GM12878 (cell line): ENCODE data around the gene APBA3. TPM values are rescaled to one million over a fixed set of nuclear protein-coding genes. Genes with fewer than 3 reads are reported as not detected.

Experiments used
- ATAC-seq: fragments of 200-7000 bp; cut with Tn5 transposase; 3 replicates; pipeline ENCODE4 v1.9.1; 2020; ENCODE audit warnings: mild to moderate bottlenecking, moderate library complexity
- BruUV-seq: library from RNA; stranded (reverse); fragments of 400-500 nt; replicated peaks from 2 replicates; lab custom pipeline; 2021; lab: Mats Ljungman, UMichigan
- CTCF ChIA-PET: fragments of 300-600 bp; sonication (Branson Sonifier 250); formaldehyde crosslinking; extraction: SDS; loops from one replicate; lab custom pipeline; 2021; ENCODE audit warnings: inconsistent platforms; lab: Yijun Ruan, JAX
- POLR2A ChIA-PET: fragments of 350-600 bp; formaldehyde crosslinking; extraction: SDS; loops from one replicate; lab custom pipeline; 2021; ENCODE audit warnings: inconsistent platforms; lab: Charles Lee
- RAD21 ChIA-PET: fragments of 300-600 bp; sonication (Branson Sonifier 250); formaldehyde crosslinking; loops from one replicate; lab custom pipeline; 2023; ENCODE audit warnings: antibody characterized with exemption; ENCODE audit not compliant: unreplicated experiment; lab: Charles Lee
- SMC1A ChIA-PET: fragments of 300-600 bp; sonication (Branson Sonifier 250); formaldehyde crosslinking; loops from one replicate; lab custom pipeline; 2023; ENCODE audit not compliant: unreplicated experiment, uncharacterized antibody; lab: Charles Lee
- DNase-seq: peaks from one replicate; pipeline ENCODE4 v3.0.0-alpha.2; 2011; ENCODE audit warnings: low read depth, low spot score
- FAIRE-seq: peaks from 3 replicates; lab custom pipeline; 2011; peaks lifted over from hg19 to GRCh38; lab: Jason Lieb, UNC
- H2AFZ ChIP-seq: 2 replicates; pipeline ENCODE4 v1.6.0; 2011; ENCODE audit warnings: low read depth, low read length, control low read depth; ENCODE audit not compliant: control insufficient read depth
- H3K27ac ChIP-seq: 2 replicates; pipeline ENCODE4 v1.5.1; 2011; ENCODE audit warnings: control low read depth; ENCODE audit not compliant: control insufficient read depth, insufficient read depth
- H3K27me3 ChIP-seq, 2 experiments: replicated peaks in 1 of 2; 2 replicates each; pipeline versions ENCODE4 v1.6.0 to v1.6.1; 2011; ENCODE audit warnings: low read length in 1 of 2; ENCODE audit not compliant: control insufficient read depth in 2 of 2, insufficient read depth in 2 of 2
- H3K36me3 ChIP-seq, 2 experiments: 2 replicates each; pipeline ENCODE4 v1.5.1; 2011; ENCODE audit warnings: low read length in 1 of 2; ENCODE audit not compliant: control insufficient read depth in 2 of 2, insufficient read depth in 2 of 2
- H3K4me1 ChIP-seq: 2 replicates; pipeline ENCODE4 v1.6.1; 2011; ENCODE audit warnings: mild to moderate bottlenecking, low read length, moderate library complexity, mixed read lengths; ENCODE audit not compliant: control insufficient read depth, insufficient read depth
- H3K4me2 ChIP-seq: 2 replicates; pipeline ENCODE4 v1.6.0; 2011; ENCODE audit warnings: control low read depth; ENCODE audit not compliant: control insufficient read depth, insufficient read depth
- H3K4me3 ChIP-seq: fragments of 200-600 bp; sonication (generic); 2 replicates; pipeline ENCODE4 v1.5.1; 2016
- H3K79me2 ChIP-seq: 2 replicates; pipeline ENCODE4 v1.6.0; 2011; ENCODE audit warnings: low read length; ENCODE audit not compliant: control insufficient read depth, insufficient read depth
- H3K9ac ChIP-seq: 2 replicates; pipeline ENCODE4 v1.8.0; 2011; ENCODE audit warnings: low read length, control low read depth, mixed read lengths; ENCODE audit not compliant: control insufficient read depth, insufficient read depth
- H3K9me3 ChIP-seq: replicated peaks from 3 replicates; pipeline ENCODE4 v1.5.1; 2011; ENCODE audit warnings: mild to moderate bottlenecking, low read length; ENCODE audit not compliant: control insufficient read depth, insufficient read depth
- H4K20me1 ChIP-seq: 2 replicates; pipeline ENCODE4 v1.6.0; 2011; ENCODE audit not compliant: control insufficient read depth, insufficient read depth
- CHD1 ChIP-seq: IDR thresholded peaks from 2 replicates; pipeline ENCODE4 v1.6.1; 2012; ENCODE audit warnings: low read depth, low read length, improper control_type of control experiment
- KDM1A ChIP-seq: fragments of 200-600 bp; sonication (generic); IDR thresholded peaks from 2 replicates; pipeline ENCODE4 v1.6.1; 2016; ENCODE audit warnings: borderline replicate concordance
- MTA3 ChIP-seq: IDR thresholded peaks from 2 replicates; pipeline ENCODE4 v1.6.1; 2012; ENCODE audit warnings: low read length, inconsistent platforms, borderline replicate concordance
- NFIC ChIP-seq: IDR thresholded peaks from 2 replicates; pipeline ENCODE4 v1.6.1; 2012; ENCODE audit warnings: low read depth, mild to moderate bottlenecking, inconsistent platforms, low read length, moderate library complexity
- PAX5 ChIP-seq: IDR thresholded peaks from 2 replicates; pipeline ENCODE4 v1.6.1; 2011; ENCODE audit warnings: low read depth, low read length, borderline replicate concordance
- POLR2A ChIP-seq: IDR thresholded peaks from 2 replicates; pipeline ENCODE4 v1.6.1; 2011; ENCODE audit warnings: low read depth, mild to moderate bottlenecking, low read length
- POLR2AphosphoS2 ChIP-seq: IDR thresholded peaks from 2 replicates; pipeline ENCODE4 v1.6.1; 2011; ENCODE audit warnings: low read depth, mild to moderate bottlenecking, low read length, improper control_type of control experiment, moderate library complexity
- RB1 ChIP-seq: fragments of 450-650 bp; formaldehyde crosslinking; IDR thresholded peaks from 2 replicates; pipeline ENCODE4 v1.6.1; 2017; ENCODE audit warnings: mild to moderate bottlenecking, borderline replicate concordance
- RUNX3 ChIP-seq: IDR thresholded peaks from 2 replicates; pipeline ENCODE4 v1.6.1; 2012; ENCODE audit warnings: low read length, inconsistent platforms
- SP1 ChIP-seq: IDR thresholded peaks from one replicate; pipeline ENCODE4 v1.6.1; 2011; ENCODE audit warnings: low read depth, low read length
- SRF ChIP-seq, 2 experiments: IDR thresholded peaks; 2 replicates each; pipeline ENCODE4 v1.6.1; 2011; ENCODE audit warnings: low read depth in 2 of 2, low read length in 2 of 2, mild to moderate bottlenecking in 1 of 2, moderate library complexity in 1 of 2
- TAF1 ChIP-seq: IDR thresholded peaks from 2 replicates; pipeline ENCODE4 v1.6.1; 2011; ENCODE audit warnings: mild to moderate bottlenecking, low read depth, low read length, borderline replicate concordance
- ZNF217 ChIP-seq: fragments of 450-650 bp; IDR thresholded peaks from 2 replicates; pipeline ENCODE4 v1.6.1; 2017; ENCODE audit warnings: antibody characterized with exemption, mild to moderate bottlenecking
- ZNF274 ChIP-seq: IDR thresholded peaks from one replicate; pipeline ENCODE4 v1.8.0; 2011; ENCODE audit not compliant: insufficient read length, insufficient read depth
- WGBS: methylation state at CpG from one replicate; pipeline ENCODE4 v1.1.6; 2016; ENCODE audit warnings: low lambda C conversion rate; ENCODE audit not compliant: insufficient replicate concordance, insufficient coverage; ENCODE audit errors: missing lambda C conversion rate; 5-methylcytosine and 5-hydroxymethylcytosine counted together
- in situ Hi-C: fragments of 300-500 bp; cut with MboI; formaldehyde crosslinking; loops from 9 replicates; pipeline ENCODE4 v1.14.3; 2018; ENCODE audit warnings: mixed read lengths
- intact Hi-C: fragments of 100-400 bp; cut with micrococcal nuclease; formaldehyde crosslinking; loops from one replicate; pipeline ENCODE4 v1.14.2; 2022; ENCODE audit not compliant: unreplicated experiment
- polyA plus RNA-seq, 11 experiments: library from polyadenylated mRNA; depleted of rRNA in 4 of 11; unstranded in 6 of 11; stranded (reverse) in 5 of 11; fragments of >200 nt; fragmentation: Nextera tagmentation in 4 of 11; fragmentation: Illumina TruSeq in 1 of 11; extraction: Ambion mirVana in 4 of 11; extraction: Trizol in 1 of 11; gene quantifications; 1 replicate in 1 of 11; 2 replicates in 10 of 11; pipeline versions ENCODE4 v1.2.1 to v1.2.3, GENCODE V29; 2011 to 2016; ENCODE audit warnings: inconsistent platforms in 2 of 11, missing spikeins in 2 of 11, low read depth in 1 of 11
- total RNA-seq, 4 experiments: library from RNA; depleted of rRNA in 3 of 4; stranded (reverse); fragments of >200 nt in 3 of 4; fragmentation: Illumina TruSeq in 1 of 4; extraction: Trizol in 1 of 4; gene quantifications; 2 replicates each; pipeline versions ENCODE4 v1.2.1 to v1.2.3, GENCODE V29; 2013 to 2021
- TF ChIP-seq, protein P1 (sequence below): fragments of 450-650 bp; formaldehyde crosslinking; IDR thresholded peaks from 2 replicates; pipeline ENCODE4 v1.4.0; 2022; ENCODE audit warnings: mild to moderate bottlenecking, moderate library complexity
- TF ChIP-seq, protein P2 (sequence below): fragments of 450-650 bp; IDR thresholded peaks from 2 replicates; pipeline ENCODE4 v1.6.1; 2017; ENCODE audit warnings: low read depth, mild to moderate bottlenecking, moderate library complexity

Gene APBA3
- total and polyA plus RNA-seq, 10 of the 15 experiments (the other 5 are each of a cell fraction or from before 2014, with no cell fraction given), result 0.31 to 36.4 (median 18.3) TPM

DNA sequence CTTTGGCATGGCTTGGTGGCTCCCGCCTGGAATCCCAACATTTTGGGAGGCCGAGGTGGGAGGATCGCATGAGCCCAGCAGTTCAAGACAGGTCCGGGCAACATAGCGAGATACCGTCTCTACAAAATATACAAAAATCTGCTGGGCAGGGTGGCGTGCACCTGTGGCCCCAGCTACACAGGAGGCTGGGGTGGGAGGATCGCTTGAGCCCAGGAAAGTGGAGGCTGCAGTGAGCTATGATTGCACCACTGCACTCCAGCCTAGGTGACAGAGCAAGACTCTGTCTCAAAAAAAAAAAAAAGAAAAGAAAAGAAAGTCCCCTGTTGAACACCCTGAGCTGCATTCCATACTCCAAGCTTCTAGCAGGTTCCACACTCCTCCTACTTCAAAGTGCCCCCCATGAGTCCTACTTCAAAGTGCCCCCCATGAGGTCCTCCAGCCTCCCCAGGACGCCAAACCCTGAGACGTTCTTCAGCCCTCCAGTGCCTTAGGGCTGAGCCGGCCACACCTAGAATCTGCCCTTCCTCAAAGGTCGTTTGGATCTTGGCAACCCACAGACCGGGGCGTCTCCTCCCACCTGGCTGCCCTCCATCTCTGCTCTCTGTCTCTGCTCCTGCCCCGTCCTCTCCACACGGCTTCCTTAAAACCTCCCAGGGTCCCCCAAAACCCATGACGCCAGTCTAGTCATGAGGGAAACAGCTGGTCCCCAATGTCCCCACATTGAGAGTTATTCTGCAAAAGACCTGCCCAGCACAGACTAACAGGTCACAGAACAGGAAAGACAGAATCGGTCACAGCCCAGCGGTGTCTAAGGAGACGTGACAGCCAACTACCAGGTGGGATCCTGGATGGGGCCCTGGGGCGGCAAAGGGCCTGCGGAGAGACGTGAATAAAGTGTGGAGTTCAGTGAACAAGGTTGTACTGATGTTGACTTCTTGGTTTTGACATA lies 48.6 kb downstream of the APBA3 start:
- H3K4me3 ChIP-seq, result no peak overlapping the region
- FAIRE-seq, result no peak
- ChIA-PET RAD21 (no interaction called here), CTCF (no interaction called here), POLR2A (no interaction called here), SMC1A (no interaction called here)
- H3K36me3 ChIP-seq, result no peaks in the 10 kb centered on the region
- no peak overlapping the region for H3K27ac ChIP-seq
- no peaks in the 10 kb centered on the region for H4K20me1 ChIP-seq
- H3K4me1 ChIP-seq, result no peaks in the 10 kb centered on the region
- 26% methylated on average over 23 of the region's 23 CpGs for WGBS
- in situ Hi-C loops (no loop called here), intact Hi-C loops (loop anchor here (5.0 kb wide), 1 partner anchor 489 kb away; no protein-coding TSS in a partner anchor)
- no peak overlapping the region for H3K9ac ChIP-seq
- TF ChIP-seq SP1 (no peak), PAX5 (no peak), RB1 (no peak), POLR2A (no peak), CHD1 (no peak), ZNF217 (no peak), SRF (IDR thresholded peaks at IDR 0.05; ENCODE audit: low read depth in 2 of 2, low read length in 2 of 2) (no peak), MTA3 (no peak), KDM1A (no peak), TAF1 (no peak), ZNF274 (no peak), POLR2AphosphoS2 (no peak), NFIC (no peak), RUNX3 (no peak)
- TF ChIP-seq, protein P1, sequence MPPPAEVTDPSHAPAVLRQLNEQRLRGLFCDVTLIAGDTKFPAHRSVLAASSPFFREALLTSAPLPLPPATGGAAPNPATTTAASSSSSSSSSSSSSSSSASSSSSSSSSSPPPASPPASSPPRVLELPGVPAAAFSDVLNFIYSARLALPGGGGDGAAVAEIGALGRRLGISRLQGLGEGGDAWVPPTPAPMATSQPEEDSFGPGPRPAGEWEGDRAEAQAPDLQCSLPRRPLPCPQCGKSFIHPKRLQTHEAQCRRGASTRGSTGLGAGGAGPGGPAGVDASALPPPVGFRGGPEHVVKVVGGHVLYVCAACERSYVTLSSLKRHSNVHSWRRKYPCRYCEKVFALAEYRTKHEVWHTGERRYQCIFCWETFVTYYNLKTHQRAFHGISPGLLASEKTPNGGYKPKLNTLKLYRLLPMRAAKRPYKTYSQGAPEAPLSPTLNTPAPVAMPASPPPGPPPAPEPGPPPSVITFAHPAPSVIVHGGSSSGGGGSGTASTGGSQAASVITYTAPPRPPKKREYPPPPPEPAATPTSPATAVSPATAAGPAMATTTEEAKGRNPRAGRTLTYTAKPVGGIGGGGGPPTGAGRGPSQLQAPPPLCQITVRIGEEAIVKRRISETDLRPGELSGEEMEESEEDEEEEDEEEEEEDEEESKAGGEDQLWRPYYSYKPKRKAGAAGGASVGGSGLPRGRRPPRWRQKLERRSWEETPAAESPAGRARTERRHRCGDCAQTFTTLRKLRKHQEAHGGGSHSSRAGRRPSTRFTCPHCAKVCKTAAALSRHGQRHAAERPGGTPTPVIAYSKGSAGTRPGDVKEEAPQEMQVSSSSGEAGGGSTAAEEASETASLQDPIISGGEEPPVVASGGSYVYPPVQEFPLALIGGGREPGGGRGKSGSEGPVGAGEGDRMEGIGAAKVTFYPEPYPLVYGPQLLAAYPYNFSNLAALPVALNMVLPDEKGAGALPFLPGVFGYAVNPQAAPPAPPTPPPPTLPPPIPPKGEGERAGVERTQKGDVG (CRISPR knock-in tag), result no peak
- TF ChIP-seq, protein P2, sequence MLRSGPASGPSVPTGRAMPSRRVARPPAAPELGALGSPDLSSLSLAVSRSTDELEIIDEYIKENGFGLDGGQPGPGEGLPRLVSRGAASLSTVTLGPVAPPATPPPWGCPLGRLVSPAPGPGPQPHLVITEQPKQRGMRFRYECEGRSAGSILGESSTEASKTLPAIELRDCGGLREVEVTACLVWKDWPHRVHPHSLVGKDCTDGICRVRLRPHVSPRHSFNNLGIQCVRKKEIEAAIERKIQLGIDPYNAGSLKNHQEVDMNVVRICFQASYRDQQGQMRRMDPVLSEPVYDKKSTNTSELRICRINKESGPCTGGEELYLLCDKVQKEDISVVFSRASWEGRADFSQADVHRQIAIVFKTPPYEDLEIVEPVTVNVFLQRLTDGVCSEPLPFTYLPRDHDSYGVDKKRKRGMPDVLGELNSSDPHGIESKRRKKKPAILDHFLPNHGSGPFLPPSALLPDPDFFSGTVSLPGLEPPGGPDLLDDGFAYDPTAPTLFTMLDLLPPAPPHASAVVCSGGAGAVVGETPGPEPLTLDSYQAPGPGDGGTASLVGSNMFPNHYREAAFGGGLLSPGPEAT, result no peak
- H3K27me3 ChIP-seq, result no peaks in the 10 kb centered on the region
- H3K79me2 ChIP-seq, result no peaks in the 10 kb centered on the region
- ATAC-seq, result no peak
- H2AFZ ChIP-seq, result no peak overlapping the region
- no TSS peak for BruUV-seq
- DNase-seq, result no peak
- no peak overlapping the region for H3K4me2 ChIP-seq
- no peaks in the 10 kb centered on the region for H3K9me3 ChIP-seq
